Embryonic facial prominence (tissue), 1 donor: ENCODE results near the gene GP2.

Source experiments
- DNase-seq: peaks from one replicate; pipeline ENCODE4 v3.0.0-alpha.2; 2016; ENCODE audit errors: extremely low spot score

Gene GP2

GRCh38 chr16:20327444-20328041, at the start of gene GP2:
TSS of gene GP2 (minus strand) at chr16:20327513. CDS start at chr16:20326431, 1,082 bp downstream.
- DNase-seq = no peak

- no peak for DNase-seq
Measured at GRCh38 chr16:20372701-20373100, 45.4 kb upstream of the GP2 start.

GRCh38 chr16:20369452-20370054, 42.2 kb upstream of the GP2 start:
- DNase-seq = no peak

- DNase-seq = no peak
Measured at GRCh38 chr16:20364051-20364450, 36.7 kb upstream of the GP2 start.

- DNase-seq = no peak
Measured at GRCh38 chr16:20363191-20363590, 35.9 kb upstream of the GP2 start.

GRCh38 chr16:20359997-20360396, 32.7 kb upstream of the GP2 start:
- no peak for DNase-seq

- no peak for DNase-seq
Measured at GRCh38 chr16:20355114-20355782, 27.9 kb upstream of the GP2 start.

- DNase-seq = no peak
Measured at GRCh38 chr16:20353379-20353778, 26.1 kb upstream of the GP2 start.

GRCh38 chr16:20352615-20353014, 25.3 kb upstream of the GP2 start, which contains the start of gene UMOD:
TSS of gene UMOD (minus strand) at chr16:20352715. CDS start at chr16:20350737, 1,978 bp downstream.
- DNase-seq = no peak

GRCh38 chr16:20349615-20350014, 22.3 kb upstream of the GP2 start:
- DNase-seq = no peak

GRCh38 chr16:20348365-20349185, 21.3 kb upstream of the GP2 start:
- DNase-seq = no peak

GRCh38 chr16:20347666-20348364, 20.5 kb upstream of the GP2 start:
- no peak for DNase-seq

- no peak for DNase-seq
Measured at GRCh38 chr16:20344611-20345010, 17.3 kb upstream of the GP2 start.

GRCh38 chr16:20339744-20340143, 12.4 kb upstream of the GP2 start:
- DNase-seq = no peak

GRCh38 chr16:20336955-20337354, 9.6 kb upstream of the GP2 start:
- DNase-seq = no peak

- no peak for DNase-seq
Measured at GRCh38 chr16:20334396-20334795, 7.1 kb upstream of the GP2 start.

GRCh38 chr16:20333120-20333519, 5.8 kb upstream of the GP2 start:
- DNase-seq = no peak

GRCh38 chr16:20332411-20332810, 5.1 kb upstream of the GP2 start:
- DNase-seq = no peak

GRCh38 chr16:20331635-20332034, 4.3 kb upstream of the GP2 start:
- no peak for DNase-seq

- no peak for DNase-seq
Measured at GRCh38 chr16:20329392-20330138, 2.3 kb upstream of the GP2 start.

- DNase-seq = no peak
Measured at GRCh38 chr16:20326321-20326720, 992 bp downstream of the GP2 start.
